Mucosa of descending colon (tissue), 3 donors: Measurements from ENCODE around the gene DNAH3. TPM values are rescaled to one million over a fixed set of nuclear protein-coding genes. Genes with fewer than 3 reads are reported as not detected.

ENCODE experiments used
- ATAC-seq: fragments of 200-7000 bp; cut with Tn5 transposase; one replicate; pipeline ENCODE4 v1.9.1; 2020; ENCODE audit warnings: mild to moderate bottlenecking, moderate library complexity
- DNase-seq, 3 donors: peaks; one replicate each; pipeline ENCODE4 v3.0.0-alpha.2; 2020
- H3K36me3 ChIP-seq: fragments of 200-600 bp; one replicate; pipeline ENCODE4 v1.8.0; 2021; ENCODE audit warnings: low read depth, mild to moderate bottlenecking
- H3K4me1 ChIP-seq: fragments of 200-600 bp; one replicate; pipeline ENCODE4 v1.8.0; 2021; ENCODE audit warnings: low read depth, mild to moderate bottlenecking
- H3K4me3 ChIP-seq: fragments of 200-600 bp; one replicate; pipeline ENCODE4 v1.8.0; 2021; ENCODE audit warnings: mild to moderate bottlenecking
- H3K9me3 ChIP-seq: fragments of 200-600 bp; one replicate; pipeline ENCODE4 v1.8.0; 2021; ENCODE audit warnings: mild to moderate bottlenecking
- intact Hi-C, 2 donors: fragments of 100-400 bp; cut with DNase I in 1 of 2; cut with micrococcal nuclease in 1 of 2; formaldehyde crosslinking; loops; one replicate each; pipeline versions ENCODE4 v1.11.0 to v1.11.1; 2022; cut with DNase I, micrococcal nuclease
- total RNA-seq, 3 donors: library from RNA; stranded (reverse); fragmentation: NEBNext Ultra II Directional in 2 of 3; extraction: Animal tissue kit (Norgen Biotek cat#: 25700) in 2 of 3; gene quantifications; one replicate each; pipeline versions ENCODE4 v1.2.1 to v1.2.4, GENCODE V29; 2021 to 2023
- TF ChIP-seq, protein P1 (sequence below): fragments of 200-600 bp; IDR thresholded peaks from one replicate; pipeline ENCODE4 v1.8.0; 2022; ENCODE audit warnings: antibody characterized with exemption, mild to moderate bottlenecking
- donor health status: DM: no; HTN: no; CAD: no; lungs with moderate emphysema.
- donor health status: DM: no; HTN: no; CAD: no.
- donor health status: DM: no; HTN: yes; CAD: no.

DNAH3 gene
- total RNA-seq, 3 donors from 2014 or later = 2.2 to 6.4 (median 2.9) TPM

DNA sequence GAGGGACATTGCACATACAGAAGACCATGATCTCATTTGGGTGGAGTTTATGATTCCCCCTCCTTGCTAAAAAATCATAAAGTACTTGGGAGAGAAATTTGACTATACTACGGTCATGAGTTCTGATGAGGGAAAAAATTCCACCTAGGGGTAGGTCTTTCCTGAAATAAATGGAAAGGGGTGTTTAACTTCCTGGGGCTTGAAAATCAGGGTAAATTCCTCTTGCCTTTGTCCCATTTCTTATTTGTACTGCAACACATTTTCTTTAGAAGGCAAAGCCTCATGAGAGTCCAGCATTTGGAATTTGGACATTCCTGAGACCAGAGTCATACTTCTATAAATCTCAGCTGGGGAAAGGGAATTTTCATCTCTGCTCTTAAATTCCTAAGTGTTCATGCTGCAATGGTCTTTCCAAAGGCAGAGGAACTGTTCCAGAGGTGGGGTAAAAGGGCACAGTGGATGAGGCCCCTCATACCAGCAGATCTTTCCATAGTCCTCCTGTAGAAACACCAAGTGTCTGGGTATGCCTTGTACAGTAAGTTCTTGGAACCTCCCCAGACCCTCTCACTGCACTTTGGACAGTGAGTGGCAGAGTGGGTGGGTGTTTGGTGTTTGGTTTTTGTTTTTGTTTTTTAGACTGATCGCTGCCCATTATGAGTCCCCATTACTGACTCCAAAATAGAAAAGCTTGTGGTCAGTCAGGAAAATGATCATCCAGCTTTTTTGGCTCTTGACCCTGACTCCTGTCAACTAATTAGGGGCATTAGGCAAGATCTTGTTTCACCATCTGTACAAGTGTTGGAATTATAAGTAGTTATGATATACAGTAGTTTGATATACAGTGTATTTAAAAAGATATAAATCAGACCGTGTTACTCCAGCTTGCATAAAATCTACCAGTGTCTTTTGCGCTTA, 244.0 kb downstream of the DNAH3 start:
- H3K4me1 ChIP-seq = peaks cover 23% of the 10 kb centered on the region
- no peak overlapping the region for H3K4me3 ChIP-seq
- intact Hi-C loops = no loop called here
- TF ChIP-seq, protein P1, sequence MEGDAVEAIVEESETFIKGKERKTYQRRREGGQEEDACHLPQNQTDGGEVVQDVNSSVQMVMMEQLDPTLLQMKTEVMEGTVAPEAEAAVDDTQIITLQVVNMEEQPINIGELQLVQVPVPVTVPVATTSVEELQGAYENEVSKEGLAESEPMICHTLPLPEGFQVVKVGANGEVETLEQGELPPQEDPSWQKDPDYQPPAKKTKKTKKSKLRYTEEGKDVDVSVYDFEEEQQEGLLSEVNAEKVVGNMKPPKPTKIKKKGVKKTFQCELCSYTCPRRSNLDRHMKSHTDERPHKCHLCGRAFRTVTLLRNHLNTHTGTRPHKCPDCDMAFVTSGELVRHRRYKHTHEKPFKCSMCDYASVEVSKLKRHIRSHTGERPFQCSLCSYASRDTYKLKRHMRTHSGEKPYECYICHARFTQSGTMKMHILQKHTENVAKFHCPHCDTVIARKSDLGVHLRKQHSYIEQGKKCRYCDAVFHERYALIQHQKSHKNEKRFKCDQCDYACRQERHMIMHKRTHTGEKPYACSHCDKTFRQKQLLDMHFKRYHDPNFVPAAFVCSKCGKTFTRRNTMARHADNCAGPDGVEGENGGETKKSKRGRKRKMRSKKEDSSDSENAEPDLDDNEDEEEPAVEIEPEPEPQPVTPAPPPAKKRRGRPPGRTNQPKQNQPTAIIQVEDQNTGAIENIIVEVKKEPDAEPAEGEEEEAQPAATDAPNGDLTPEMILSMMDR = no peak
- H3K36me3 ChIP-seq = no peaks in the 10 kb centered on the region
- DNase-seq = no peak
- H3K9me3 ChIP-seq = no peaks in the 10 kb centered on the region
- no peak for ATAC-seq

DNA sequence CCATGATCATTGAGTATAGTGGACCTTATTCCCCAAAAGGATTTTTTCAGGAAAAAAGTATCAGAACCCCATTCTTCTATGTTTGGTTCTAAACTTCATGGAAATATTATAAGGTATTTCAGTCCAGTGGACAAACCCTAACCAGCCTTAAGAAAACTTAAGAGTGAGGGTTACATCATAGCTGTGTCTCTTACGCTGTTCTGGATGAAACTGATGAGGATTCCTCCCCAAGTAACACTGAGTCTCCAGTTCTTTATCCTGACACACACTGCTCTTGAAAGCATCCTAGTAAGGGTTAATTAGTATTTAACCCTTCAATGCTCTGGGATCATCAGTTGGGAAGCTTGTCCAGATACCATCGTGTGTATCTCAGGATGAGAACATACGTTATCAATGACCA, 245.1 kb downstream of the DNAH3 start:
- TF ChIP-seq, protein P1 = no peak
- no peak for DNase-seq
- Histone ChIP-seq H3K4me1 (peaks cover 25% of the 10 kb centered on the region), H3K9me3 (no peaks in the 10 kb centered on the region), H3K4me3 (no peak overlapping the region), H3K36me3 (no peaks in the 10 kb centered on the region)
- intact Hi-C loops = no loop called here
- ATAC-seq = no peak

DNA sequence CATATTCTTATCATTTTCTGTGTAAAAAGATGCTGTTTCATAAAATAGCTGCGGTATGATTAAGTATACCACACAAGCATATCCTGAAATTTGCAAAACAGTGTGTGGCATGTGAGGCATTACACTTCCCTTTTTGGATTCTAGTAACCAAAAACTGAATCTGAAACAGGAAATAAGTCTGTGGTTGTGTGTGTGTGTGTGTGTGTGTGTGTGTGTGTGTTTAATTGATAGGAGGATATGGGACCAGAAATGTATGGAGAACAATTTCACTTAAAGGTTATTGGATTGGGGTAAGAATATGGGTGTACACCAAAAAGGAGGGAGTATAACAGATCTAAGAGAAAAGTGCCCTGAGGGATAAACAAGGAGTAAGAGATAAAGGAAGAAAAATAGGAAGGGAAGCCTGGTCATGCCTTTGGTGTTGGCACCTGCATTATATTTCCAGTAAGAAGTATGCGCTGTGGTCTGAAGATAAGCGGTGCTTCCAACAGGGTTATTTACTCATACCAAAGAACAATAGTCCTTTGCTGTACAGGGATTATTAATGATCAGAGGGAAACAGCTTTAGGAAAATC, 246.1 kb downstream of the DNAH3 start:
- H3K4me3 ChIP-seq = no peak overlapping the region
- intact Hi-C loops = no loop called here
- DNase-seq (no peak), ATAC-seq (no peak)
- H3K36me3 ChIP-seq = no peaks in the 10 kb centered on the region
- TF ChIP-seq, protein P1 = no peak
- peaks cover 26% of the 10 kb centered on the region for H3K4me1 ChIP-seq
- H3K9me3 ChIP-seq = no peaks in the 10 kb centered on the region

DNA sequence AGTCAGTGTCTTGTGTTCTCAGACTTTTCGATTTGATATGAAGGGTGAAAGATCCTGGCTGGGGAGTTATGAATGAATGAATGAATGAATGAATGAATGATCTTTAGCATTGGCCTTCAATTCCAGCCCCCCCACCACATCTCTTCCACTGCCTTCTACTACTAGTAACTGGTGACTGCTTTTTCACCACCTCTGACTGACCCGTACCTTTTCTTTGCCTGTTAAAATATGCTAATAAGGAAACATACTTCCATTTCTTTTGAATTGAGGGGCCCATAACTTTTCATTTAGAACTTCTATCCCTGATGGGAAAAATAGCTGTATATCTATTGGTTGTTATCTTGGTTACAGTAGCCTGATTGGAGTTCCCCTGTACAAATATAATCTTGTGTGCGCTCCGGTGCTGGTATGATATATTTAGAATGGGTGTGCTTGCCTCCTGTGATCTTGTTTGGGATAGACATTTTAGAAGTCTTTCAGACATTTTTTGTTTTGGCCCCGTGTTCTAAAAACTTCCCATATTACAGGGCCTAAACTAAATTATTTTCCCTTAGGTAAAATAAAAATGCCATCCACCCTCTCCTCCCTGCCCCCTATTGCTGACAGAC, 246.6 kb downstream of the DNAH3 start:
- no peaks in the 10 kb centered on the region for H3K36me3 ChIP-seq
- H3K9me3 ChIP-seq = no peaks in the 10 kb centered on the region
- TF ChIP-seq, protein P1 = no peak
- ATAC-seq = no peak
- H3K4me1 ChIP-seq = peaks cover 32% of the 10 kb centered on the region
- DNase-seq = no peak
- intact Hi-C loops = no loop called here
- no peak overlapping the region for H3K4me3 ChIP-seq

DNA sequence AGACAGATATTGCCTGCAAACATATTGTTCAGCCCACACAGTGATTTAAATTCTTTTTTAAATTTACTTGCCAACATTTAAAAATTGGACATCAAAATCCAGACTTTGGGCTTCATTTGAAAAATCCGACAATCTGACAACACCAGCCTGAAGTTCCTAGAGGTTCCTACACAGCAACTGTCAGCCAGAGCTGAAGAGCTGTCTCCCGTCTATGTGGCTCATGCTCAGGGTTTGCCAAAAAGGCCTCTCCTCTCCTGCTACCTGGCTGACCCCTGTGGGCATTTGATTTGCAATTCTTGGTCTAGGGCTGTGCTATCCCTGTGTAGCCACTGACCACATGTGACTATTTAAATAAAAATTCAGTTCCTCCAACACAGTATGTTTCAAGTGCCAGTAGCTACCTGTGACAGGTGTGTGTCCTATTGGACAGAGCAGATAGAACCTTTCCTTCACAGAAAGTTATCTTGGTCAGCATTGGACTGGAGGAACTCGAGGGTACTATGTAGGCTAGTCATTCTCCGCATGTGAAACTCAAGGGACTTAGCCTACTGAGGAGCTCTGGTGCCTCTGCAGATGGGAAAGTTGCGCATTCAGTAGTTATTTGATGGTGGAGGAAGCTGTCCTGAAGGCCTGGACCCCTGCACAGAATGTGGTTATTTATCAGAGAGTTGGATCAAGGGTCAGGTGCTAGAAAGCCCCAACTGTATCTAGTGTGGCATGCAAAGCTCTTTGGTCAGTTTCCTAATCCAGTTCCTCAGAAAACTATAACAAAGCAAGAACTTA, 247.3 kb downstream of the DNAH3 start:
- DNase-seq (no peak), ATAC-seq (no peak)
- Histone ChIP-seq H3K4me3 (no peak overlapping the region), H3K36me3 (no peaks in the 10 kb centered on the region), H3K4me1 (peaks cover 36% of the 10 kb centered on the region), H3K9me3 (no peaks in the 10 kb centered on the region)
- TF ChIP-seq, protein P1 = no peak
- intact Hi-C loops = no loop called here
